22Rv1 (cell line): ENCODE data around the gene ASZ1.

Experiments used
- CTCF ChIP-seq: fragments of 450-650 bp; IDR thresholded peaks from 2 replicates; pipeline ENCODE4 v1.5.1; 2017; ENCODE audit warnings: mild to moderate bottlenecking
- ZFX ChIP-seq: fragments of 450-650 bp; IDR thresholded peaks from 2 replicates; pipeline ENCODE4 v1.6.1; 2017; ENCODE audit warnings: antibody characterized with exemption, borderline replicate concordance

GRCh38 chr7:117383046-117383445 is 44.2 kb downstream of the ASZ1 start:
- TF ChIP-seq CTCF (no peak), ZFX (no peak)
